Measurements from ENCODE around the gene TRIO.

TRIO gene

DNA sequence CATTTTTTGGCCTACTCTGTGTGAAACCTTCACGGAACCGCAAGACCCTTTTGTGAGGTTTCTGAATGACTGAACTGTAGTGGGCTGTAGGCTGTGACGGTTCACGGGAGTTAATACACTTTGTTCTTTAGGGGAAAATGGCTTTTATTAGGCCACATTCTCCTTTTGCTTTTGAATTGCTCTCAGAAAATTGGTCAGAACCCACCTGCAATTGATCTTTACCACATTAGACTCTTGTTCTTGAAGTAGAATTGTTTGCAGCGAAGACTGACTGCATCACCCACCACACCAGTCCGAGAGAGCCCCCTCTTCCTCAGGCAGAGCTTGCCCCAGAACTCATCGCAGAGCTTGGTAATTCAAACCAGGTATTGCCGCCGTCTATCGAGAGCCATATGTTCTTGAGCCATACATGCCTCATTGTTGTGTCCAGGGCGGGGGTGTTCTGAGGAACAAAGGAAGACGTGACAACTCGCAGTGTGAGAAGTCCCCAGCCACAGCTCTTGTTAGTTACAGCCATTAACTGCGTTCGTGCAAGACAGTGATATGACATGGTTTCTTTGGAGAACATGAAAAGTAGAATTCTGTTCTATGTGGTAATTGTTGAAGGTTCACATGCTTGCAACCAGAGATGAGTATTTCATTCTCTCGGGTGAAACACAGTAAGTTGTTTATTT is 272.0 kb downstream of the TRIO start:
- TF ChIP-seq ARNT (IDR thresholded peaks at IDR 0.05) (no peak), TARDBP (IDR thresholded peaks at IDR 0.05) (no peak), SUZ12 (IDR thresholded peaks at IDR 0.05) (no peak), BHLHE40 (IDR thresholded peaks at IDR 0.05; ENCODE audit: borderline replicate concordance) (no peak), ELF4 (IDR thresholded peaks at IDR 0.05) (no peak), ZNF384 (IDR thresholded peaks at IDR 0.05) (no peak), HDGF (IDR thresholded peaks at IDR 0.05; ENCODE audit: borderline replicate concordance) (no peak), CTBP1 (IDR thresholded peaks at IDR 0.05; ENCODE audit: borderline replicate concordance) (no peak), NFRKB (IDR thresholded peaks at IDR 0.05) (no peak), SP1 (IDR thresholded peaks at IDR 0.05) (no peak), FOXA1 (IDR thresholded peaks at IDR 0.05) (no peak)
- TF ChIP-seq, protein P1, sequence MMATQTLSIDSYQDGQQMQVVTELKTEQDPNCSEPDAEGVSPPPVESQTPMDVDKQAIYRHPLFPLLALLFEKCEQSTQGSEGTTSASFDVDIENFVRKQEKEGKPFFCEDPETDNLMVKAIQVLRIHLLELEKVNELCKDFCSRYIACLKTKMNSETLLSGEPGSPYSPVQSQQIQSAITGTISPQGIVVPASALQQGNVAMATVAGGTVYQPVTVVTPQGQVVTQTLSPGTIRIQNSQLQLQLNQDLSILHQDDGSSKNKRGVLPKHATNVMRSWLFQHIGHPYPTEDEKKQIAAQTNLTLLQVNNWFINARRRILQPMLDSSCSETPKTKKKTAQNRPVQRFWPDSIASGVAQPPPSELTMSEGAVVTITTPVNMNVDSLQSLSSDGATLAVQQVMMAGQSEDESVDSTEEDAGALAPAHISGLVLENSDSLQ (IDR thresholded peaks at IDR 0.05): no peak
- CTCF ChIA-PET: no interaction called here
- DNase-seq (ENCODE audit: extremely low spot score): no peak
- POLR2A ChIA-PET: no interaction called here

DNA sequence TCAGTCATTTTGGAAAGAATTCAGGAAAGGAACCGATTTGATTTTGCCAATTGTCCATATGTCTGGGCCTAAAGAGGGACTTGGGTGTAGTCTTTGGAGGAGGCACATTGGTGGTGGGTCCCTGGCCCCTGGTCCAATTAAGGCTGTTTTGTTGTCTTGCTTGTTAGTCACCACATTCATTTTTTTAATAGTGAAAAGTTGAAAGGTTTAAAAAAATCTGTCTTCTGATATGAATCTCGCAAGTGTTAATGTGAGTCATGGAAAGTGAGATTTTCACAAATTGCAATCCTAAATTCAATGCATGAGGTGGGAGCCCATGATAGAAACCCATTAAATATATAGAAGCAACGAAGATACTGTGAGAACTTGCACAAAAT is 272.5 kb downstream of the TRIO start:
- DNase-seq (ENCODE audit: extremely low spot score): no peak
- CTCF ChIA-PET: no interaction called here
- POLR2A ChIA-PET: no interaction called here
- TF ChIP-seq LEF1 (IDR thresholded peaks at IDR 0.05; ENCODE audit: borderline replicate concordance) (no peak), FOXK2 (IDR thresholded peaks at IDR 0.05) (no peak), FOXM1 (IDR thresholded peaks at IDR 0.05; ENCODE audit: borderline replicate concordance) (no peak), SUZ12 (IDR thresholded peaks at IDR 0.05) (no peak), TARDBP (IDR thresholded peaks at IDR 0.05) (no peak)

DNA sequence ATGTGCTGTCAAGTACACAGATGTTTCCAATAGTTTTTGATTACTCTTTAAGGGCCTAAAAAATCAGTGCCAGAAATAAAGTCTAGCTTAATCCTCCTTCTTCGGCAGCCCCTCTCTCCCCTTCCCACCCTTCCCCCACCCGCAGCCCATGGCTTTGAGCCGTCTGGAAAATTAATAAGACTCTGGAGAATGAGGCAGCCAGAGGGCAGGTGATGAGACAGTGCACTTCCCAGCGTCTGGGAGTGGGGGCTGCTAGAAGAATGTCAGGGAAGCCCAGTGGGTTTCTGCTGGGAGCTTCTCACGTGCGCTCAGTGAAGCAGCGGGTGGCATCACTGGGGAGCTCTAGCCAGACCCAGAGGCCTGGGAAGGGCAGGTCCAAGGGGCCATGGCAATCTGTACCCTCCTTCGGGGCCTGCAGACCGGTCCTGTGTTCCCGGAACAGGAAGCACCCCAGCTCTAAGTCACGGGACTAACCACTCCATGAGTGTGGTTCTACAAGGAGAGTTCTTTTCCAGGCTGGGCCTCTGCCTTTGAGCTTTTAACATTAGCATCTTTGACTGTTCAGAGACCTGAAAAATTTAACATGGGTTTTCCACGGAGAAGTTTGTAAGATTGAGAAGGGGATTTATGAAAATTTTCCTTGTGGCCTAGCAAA is 273.6 kb downstream of the TRIO start:
- DNase-seq (ENCODE audit: extremely low spot score): no peak
- CTCF ChIA-PET: interaction anchor here (1.2 kb wide), 1 partner anchor 12 kb away, joined by 4 read pairs; no protein-coding TSS in a partner anchor
- TF ChIP-seq SUZ12 (IDR thresholded peaks at IDR 0.05): no peak
- TF ChIP-seq NFRKB (IDR thresholded peaks at IDR 0.05): no peak
- no peak for TF ChIP-seq FOXM1 (IDR thresholded peaks at IDR 0.05; ENCODE audit: borderline replicate concordance)
- TF ChIP-seq FOXA1 (IDR thresholded peaks at IDR 0.05): no peak
- TF ChIP-seq ARNT (IDR thresholded peaks at IDR 0.05): no peak
- no peak for TF ChIP-seq SP1 (IDR thresholded peaks at IDR 0.05)
- TF ChIP-seq LEF1 (IDR thresholded peaks at IDR 0.05; ENCODE audit: borderline replicate concordance): no peak
- TF ChIP-seq CTBP1 (IDR thresholded peaks at IDR 0.05; ENCODE audit: borderline replicate concordance): no peak
- no peak for TF ChIP-seq FOXK2 (IDR thresholded peaks at IDR 0.05)
- POLR2A ChIA-PET: no interaction called here

DNA sequence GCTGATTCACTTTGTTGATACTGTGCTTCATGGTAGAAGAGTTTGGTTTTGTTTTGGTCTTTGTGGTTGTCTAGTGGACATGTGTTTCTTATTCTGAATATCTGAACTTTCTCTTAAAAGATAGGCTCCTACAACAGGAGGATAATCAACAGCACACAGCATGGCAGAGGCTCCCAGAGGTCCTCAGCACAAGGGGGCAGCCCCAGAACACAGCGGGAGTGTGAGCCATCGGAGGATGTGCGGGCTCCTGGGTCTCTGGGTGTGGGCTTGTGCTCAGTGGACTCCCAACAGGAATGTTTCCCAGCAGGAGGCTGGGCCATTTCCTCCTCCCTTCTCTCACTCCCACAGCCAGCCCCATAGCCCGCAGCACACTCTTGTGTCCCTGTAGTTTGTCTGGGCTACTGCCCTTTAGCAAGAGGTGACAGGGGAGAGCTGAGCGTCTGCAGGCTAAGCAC is 274.2 kb downstream of the TRIO start:
- TF ChIP-seq ELF4 (IDR thresholded peaks at IDR 0.05): no peak
- ChIA-PET CTCF (interaction anchor here (1.2 to 1.3 kb wide), 2 partner anchors 12 to 18 kb away, joined by 3 to 4 read pairs; no protein-coding TSS in a partner anchor), POLR2A (no interaction called here)
- DNase-seq (ENCODE audit: extremely low spot score): no peak

DNA sequence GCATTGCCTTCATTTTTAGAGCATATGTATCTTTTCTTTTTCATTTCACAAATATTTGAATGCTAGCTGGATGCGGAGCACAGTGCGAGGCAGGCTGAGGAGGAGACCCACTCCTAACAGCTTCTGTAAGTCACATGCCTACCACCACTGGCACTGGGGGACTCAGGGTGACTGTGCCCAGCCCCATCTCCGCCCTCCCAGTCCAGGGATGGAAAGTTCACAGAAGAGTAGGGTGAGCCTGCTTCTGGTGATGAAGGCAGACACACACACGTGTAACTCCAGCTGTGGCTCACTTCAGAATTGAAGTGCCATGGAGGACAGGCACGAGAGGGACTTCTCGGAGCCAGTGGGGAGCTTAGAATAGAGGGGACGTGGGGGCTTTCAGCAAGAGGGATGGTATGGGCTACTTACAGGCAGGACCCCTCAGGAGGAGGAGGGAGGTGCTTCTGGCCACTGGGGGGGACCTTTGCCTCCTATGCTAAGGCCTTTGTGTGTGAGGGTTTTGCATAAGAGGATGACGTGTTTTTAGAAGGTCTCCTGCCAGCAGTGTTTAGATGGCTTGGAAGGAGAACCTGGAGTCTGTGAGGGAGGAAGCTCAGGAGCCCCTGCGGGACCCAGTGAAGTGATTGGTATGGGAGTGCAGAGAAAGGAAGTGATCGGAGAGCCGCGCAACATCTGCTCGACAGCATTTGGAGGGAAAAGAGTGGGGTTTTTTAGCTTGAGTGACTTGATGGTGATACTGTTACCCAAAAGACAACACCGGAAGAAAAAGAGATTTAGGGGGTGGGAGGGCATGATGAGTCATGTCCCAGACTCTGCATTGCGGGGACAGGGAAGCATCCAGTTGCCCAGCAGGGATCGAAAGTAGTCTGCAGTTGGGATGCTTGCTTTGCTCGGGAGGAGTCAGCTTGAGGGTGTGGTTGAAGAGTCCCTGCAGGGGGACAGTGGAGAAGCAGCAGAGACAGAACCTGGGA is 274.9 kb downstream of the TRIO start:
- TF ChIP-seq ELF4 (IDR thresholded peaks at IDR 0.05): no peak
- no peak for TF ChIP-seq L3MBTL2 (conservative IDR thresholded peaks at IDR 0.05)
- no peak for TF ChIP-seq HDGF (IDR thresholded peaks at IDR 0.05; ENCODE audit: borderline replicate concordance)
- TF ChIP-seq CTBP1 (IDR thresholded peaks at IDR 0.05; ENCODE audit: borderline replicate concordance): no peak
- TF ChIP-seq ARNT (IDR thresholded peaks at IDR 0.05): no peak
- no peak for TF ChIP-seq FOXK2 (IDR thresholded peaks at IDR 0.05)
- no peak for TF ChIP-seq BHLHE40 (IDR thresholded peaks at IDR 0.05; ENCODE audit: borderline replicate concordance)
- TF ChIP-seq SP1 (IDR thresholded peaks at IDR 0.05): no peak
- TF ChIP-seq ZNF384 (IDR thresholded peaks at IDR 0.05): no peak
- no peak for TF ChIP-seq FOXA1 (IDR thresholded peaks at IDR 0.05)
- TF ChIP-seq, protein P1 (IDR thresholded peaks at IDR 0.05): no peak
- TF ChIP-seq NFRKB (IDR thresholded peaks at IDR 0.05): no peak
- TF ChIP-seq LEF1 (IDR thresholded peaks at IDR 0.05; ENCODE audit: borderline replicate concordance): no peak
- no peak for TF ChIP-seq TARDBP (IDR thresholded peaks at IDR 0.05)
- TF ChIP-seq FOXM1 (IDR thresholded peaks at IDR 0.05; ENCODE audit: borderline replicate concordance): no peak
- TF ChIP-seq SUZ12 (IDR thresholded peaks at IDR 0.05): no peak
- CTCF ChIA-PET: interaction anchor here (1.3 kb wide), 1 partner anchor 19 kb away, joined by 3 read pairs; no protein-coding TSS in a partner anchor
- POLR2A ChIA-PET: no interaction called here
- DNase-seq (ENCODE audit: extremely low spot score): no peak

DNA sequence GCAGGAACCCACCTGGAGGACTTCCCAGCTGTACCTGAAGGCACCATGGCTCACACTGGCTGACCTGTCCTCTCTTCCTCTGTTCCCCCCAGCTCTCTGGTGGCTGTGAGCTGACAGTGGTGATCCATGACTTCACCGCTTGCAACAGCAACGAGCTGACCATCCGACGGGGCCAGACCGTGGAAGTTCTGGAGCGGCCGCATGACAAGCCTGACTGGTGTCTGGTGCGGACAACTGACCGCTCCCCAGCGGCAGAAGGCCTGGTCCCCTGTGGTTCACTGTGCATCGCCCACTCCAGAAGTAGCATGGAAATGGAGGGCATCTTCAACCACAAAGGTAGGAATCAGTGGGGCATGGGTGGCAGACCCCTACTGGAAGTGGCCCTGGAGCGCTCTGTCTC is 276.5 kb downstream of the TRIO start:
- no peak for DNase-seq (ENCODE audit: extremely low spot score)
- TF ChIP-seq ZNF384 (IDR thresholded peaks at IDR 0.05): no peak
- no peak for TF ChIP-seq HDGF (IDR thresholded peaks at IDR 0.05; ENCODE audit: borderline replicate concordance)
- TF ChIP-seq FOXA1 (IDR thresholded peaks at IDR 0.05): no peak
- TF ChIP-seq SUZ12 (IDR thresholded peaks at IDR 0.05): no peak
- no peak for TF ChIP-seq FOXM1 (IDR thresholded peaks at IDR 0.05; ENCODE audit: borderline replicate concordance)
- TF ChIP-seq, protein P1 (IDR thresholded peaks at IDR 0.05): no peak
- no peak for TF ChIP-seq CTBP1 (IDR thresholded peaks at IDR 0.05; ENCODE audit: borderline replicate concordance)
- no peak for TF ChIP-seq ELF4 (IDR thresholded peaks at IDR 0.05)
- no peak for TF ChIP-seq L3MBTL2 (conservative IDR thresholded peaks at IDR 0.05)
- no peak for TF ChIP-seq FOXK2 (IDR thresholded peaks at IDR 0.05)
- no peak for TF ChIP-seq NFRKB (IDR thresholded peaks at IDR 0.05)
- TF ChIP-seq TARDBP (IDR thresholded peaks at IDR 0.05): no peak
- TF ChIP-seq ARNT (IDR thresholded peaks at IDR 0.05): no peak
- TF ChIP-seq LEF1 (IDR thresholded peaks at IDR 0.05; ENCODE audit: borderline replicate concordance): no peak
- TF ChIP-seq BHLHE40 (IDR thresholded peaks at IDR 0.05; ENCODE audit: borderline replicate concordance): no peak
- TF ChIP-seq SP1 (IDR thresholded peaks at IDR 0.05): no peak
- ChIA-PET POLR2A (no interaction called here), CTCF (no interaction called here)
